K562 (cell line): ENCODE measurements around the gene EPB41L4A. TPM values are rescaled to one million over a fixed set of nuclear protein-coding genes. Genes with fewer than 3 reads are reported as not detected.
"Not testable (repeated sequence)": the region's sequence is repeated elsewhere in the genome, so short reads cannot be mapped to it uniquely, and the experiment has no call there.

Source experiments
- ATAC-seq: fragments of 200-7000 bp; cut with Tn5 transposase; 3 replicates; pipeline ENCODE4 v1.9.1; 2020; ENCODE audit warnings: moderate library complexity
- BruUV-seq: library from RNA; stranded (reverse); fragments of 400-500 nt; replicated peaks from 2 replicates; lab custom pipeline; 2021; lab: Mats Ljungman, UMichigan
- CTCF ChIA-PET: fragments of 300-600 bp; formaldehyde crosslinking; extraction: SDS; loops from one replicate; lab custom pipeline; 2021; ENCODE audit warnings: low intra/inter-chr PET ratio; lab: Yijun Ruan, JAX
- POLR2A ChIA-PET: fragments of 300-600, 350-650 bp; sonication (Branson Sonifier 250); formaldehyde crosslinking; extraction: SDS; loops from one replicate; lab custom pipeline; 2021; ENCODE audit warnings: antibody characterized with exemption, inconsistent platforms; lab: Yijun Ruan, JAX
- DNase-seq, 4 experiments: peaks; one replicate each; pipeline versions ENCODE4 v3.0.0 to v3.0.0-alpha.2; 2011 to 2018; ENCODE audit warnings: low spot score in 3 of 4, mixed read lengths in 3 of 4; ENCODE audit errors: extremely low read depth in 1 of 4
- FAIRE-seq: peaks from 2 replicates; lab custom pipeline; 2011; peaks lifted over from hg19 to GRCh38; lab: Jason Lieb, UNC
- H2AFZ ChIP-seq: 2 replicates; pipeline ENCODE4 v1.6.0; 2011; ENCODE audit warnings: low read depth, low read length, control low read depth, inconsistent platforms
- H3K27ac ChIP-seq: fragments of 200-600 bp; 3 replicates; pipeline ENCODE4 v1.8.0; 2011; ENCODE audit warnings: low read depth, mild to moderate bottlenecking, control low read depth, inconsistent platforms, low read length, moderate library complexity, mixed read lengths; ENCODE audit errors: extremely low read depth
- H3K27me3 ChIP-seq, 2 experiments: fragments of 300-600 bp in 1 of 2; 2 replicates in 1 of 2; 3 replicates in 1 of 2; pipeline versions ENCODE4 v1.6.0 to v1.8.0; 2011; ENCODE audit warnings: inconsistent platforms in 2 of 2, low read length in 2 of 2, mild to moderate bottlenecking in 1 of 2, mixed read lengths in 1 of 2, moderate library complexity in 1 of 2; ENCODE audit not compliant: control insufficient read depth in 2 of 2, insufficient read depth in 2 of 2
- H3K36me3 ChIP-seq: fragments of 300-600 bp; 3 replicates; pipeline ENCODE4 v1.8.0; 2011; ENCODE audit warnings: mild to moderate bottlenecking, low read length, inconsistent platforms; ENCODE audit not compliant: control insufficient read depth, insufficient read depth
- H3K4me1 ChIP-seq, 2 experiments: fragments of 200-600 bp in 1 of 2; replicated peaks in 1 of 2; 2 replicates in 1 of 2; 3 replicates in 1 of 2; pipeline versions ENCODE4 v1.5.1 to v1.8.0; 2011; ENCODE audit warnings: inconsistent platforms in 2 of 2, low read length in 2 of 2, mild to moderate bottlenecking in 1 of 2, mixed read lengths in 1 of 2, moderate library complexity in 1 of 2; ENCODE audit not compliant: control insufficient read depth in 2 of 2, insufficient read depth in 2 of 2
- H3K4me2 ChIP-seq: 2 replicates; pipeline ENCODE4 v1.6.1; 2011; ENCODE audit warnings: low read length, control low read depth, inconsistent platforms, mixed read lengths; ENCODE audit not compliant: insufficient read depth
- H3K4me3 ChIP-seq: fragments of 200-600 bp; sonication (generic), shearing (Covaris generic); 2 replicates; pipeline ENCODE4 v1.5.1; 2016; ENCODE audit warnings: control low read depth, inconsistent platforms
- H3K79me2 ChIP-seq: fragments of 200-600 bp; 3 replicates; pipeline ENCODE4 v1.8.0; 2011; ENCODE audit warnings: low read length, inconsistent platforms; ENCODE audit not compliant: control insufficient read depth, insufficient read depth
- H3K9ac ChIP-seq, 2 experiments: 2 replicates each; pipeline versions ENCODE4 v1.6.0 to v1.6.1; 2011; ENCODE audit warnings: low read depth in 2 of 2, low read length in 2 of 2, control low read depth in 1 of 2, inconsistent platforms in 1 of 2, mild to moderate bottlenecking in 1 of 2, mixed read lengths in 1 of 2; ENCODE audit not compliant: insufficient read depth in 1 of 2
- H3K9me1 ChIP-seq: one replicate; pipeline ENCODE4 v1.6.0; 2011; ENCODE audit warnings: inconsistent platforms, mild to moderate bottlenecking, low read length, moderate library complexity; ENCODE audit not compliant: control insufficient read depth, insufficient read depth
- H3K9me3 ChIP-seq: replicated peaks from 2 replicates; pipeline ENCODE4 v1.5.1; 2011; ENCODE audit warnings: low read depth, low read length, inconsistent platforms; ENCODE audit not compliant: control insufficient read depth, insufficient read depth
- H4K20me1 ChIP-seq: replicated peaks from 2 replicates; pipeline ENCODE4 v1.6.1; 2011; ENCODE audit warnings: low read length, inconsistent platforms, mixed read lengths; ENCODE audit not compliant: control insufficient read depth, insufficient read depth
- CEBPB ChIP-seq: fragments of 450-650 bp; IDR thresholded peaks from 2 replicates; pipeline ENCODE4 v1.6.1; 2016; ENCODE audit warnings: missing genetic modification characterization, missing compliant biosample characterization
- CEBPG ChIP-seq, 3 experiments: fragments of 200-800 bp in 1 of 3; sonication (Bioruptor generic) in 1 of 3; sonication (generic) in 1 of 3; formaldehyde crosslinking in 1 of 3; IDR thresholded peaks in 2 of 3; conservative IDR thresholded peaks in 1 of 3; 2 replicates each; pipeline versions ENCODE4 v1.6.1 to v1.8.0; 2016 to 2022; ENCODE audit warnings: missing compliant biosample characterization in 2 of 3, missing genetic modification characterization in 2 of 3, mild to moderate bottlenecking in 1 of 3, missing genetic modification reagents in 1 of 3
- CTCF ChIP-seq, 3 experiments: IDR thresholded peaks in 2 of 3; conservative IDR thresholded peaks in 1 of 3; 2 replicates each; pipeline ENCODE4 v1.5.1; 2011 to 2012; ENCODE audit warnings: low read length in 3 of 3, mild to moderate bottlenecking in 3 of 3, control low read depth in 2 of 3, improper control_type of control experiment in 1 of 3, inconsistent platforms in 1 of 3, low read depth in 1 of 3, mixed read lengths in 1 of 3, moderate library complexity in 1 of 3; ENCODE audit not compliant: insufficient read depth in 2 of 3
- ID3 ChIP-seq, 2 experiments: fragments of 250-450 bp in 1 of 2; fragments of 450-650 bp in 1 of 2; sonication (Bioruptor Pico) in 1 of 2; IDR thresholded peaks; 2 replicates each; pipeline versions ENCODE4 v1.6.1 to v1.8.0; 2016 to 2021; ENCODE audit warnings: mild to moderate bottlenecking in 2 of 2, moderate library complexity in 2 of 2, missing compliant biosample characterization in 1 of 2, missing genetic modification characterization in 1 of 2
- ZNF668 ChIP-seq: fragments of 250-450 bp; sonication (Bioruptor Pico); IDR thresholded peaks from 2 replicates; pipeline ENCODE4 v1.8.0; 2022; ENCODE audit warnings: mild to moderate bottlenecking, inconsistent platforms
- WGBS: fragments of 100-300 bp; shearing (Covaris generic); methylation state at CpG from one replicate; pipeline ENCODE4 v1.1.6; 2016; ENCODE audit warnings: low coverage, mixed read lengths; ENCODE audit not compliant: insufficient coverage; ENCODE audit errors: missing lambda C conversion rate; 5-methylcytosine and 5-hydroxymethylcytosine counted together
- in situ Hi-C: fragments of 300-500 bp; cut with MboI; formaldehyde crosslinking; loops from 4 replicates; pipeline ENCODE4 v1.15.0; 2018; ENCODE audit warnings: inconsistent platforms, mixed read lengths
- intact Hi-C: fragments of 100-400 bp; cut with micrococcal nuclease; formaldehyde crosslinking; loops from 2 replicates; pipeline ENCODE4 v1.14.2; 2022
- polyA plus RNA-seq, 8 experiments: library from polyadenylated mRNA; depleted of rRNA in 4 of 8; stranded (reverse) in 5 of 8; unstranded in 3 of 8; fragments of >200 nt; fragmentation: Nextera tagmentation in 2 of 8; fragmentation: Illumina TruSeq in 1 of 8; extraction: Ambion mirVana in 2 of 8; extraction: Trizol in 1 of 8; gene quantifications; 2 replicates each; pipeline versions ENCODE4 v1.2.1 to v1.2.3, GENCODE V29; 2011 to 2014; ENCODE audit warnings: inconsistent platforms in 1 of 8, missing spikeins in 1 of 8
- total RNA-seq, 7 experiments: library from RNA; depleted of rRNA in 6 of 7; stranded (reverse); fragments of >200 nt in 6 of 7; fragmentation: Illumina TruSeq in 2 of 7; extraction: Trizol in 2 of 7; gene quantifications; 2 replicates each; pipeline versions ENCODE4 v1.2.1 to v1.2.3, GENCODE V29; 2011 to 2021; ENCODE audit warnings: low replicate concordance in 1 of 7

Gene EPB41L4A
- total and polyA plus RNA-seq, 9 of the 15 experiments (the other 6 are each of a cell fraction or from before 2014, with no cell fraction given) = 0.04 to 0.35 (median 0.12) TPM; not detected in 3

- TF ChIP-seq CTCF (IDR thresholded peaks at IDR 0.05 in 2 of 3, conservative IDR thresholded peaks at IDR 0.05 in 1 of 3; ENCODE audit: insufficient read depth in 2 of 3, low read depth in 1 of 3, low read length in 3 of 3) (peak; percentile 34 to 54 (median 47); a peak in 5 of 6 replicates), ZNF668 (no peak), ID3 (CRISPR knock-in tag; IDR thresholded peaks at IDR 0.05) (no peak), ID3 (tag; IDR thresholded peaks at IDR 0.05) (0 out of 2 replicates have a peak, but pooled peaks have one; percentile 56), CEBPB (tag) (peak; percentile 80), CEBPG (CRISPR knock-in tag; IDR thresholded peaks at IDR 0.05) (0 out of 2 replicates have a peak, but pooled peaks have one; percentile 32), CEBPG (tag; conservative IDR thresholded peaks at IDR 0.05 in 1 of 2, IDR thresholded peaks at IDR 0.05 in 1 of 2) (peak; percentile 43 to 58; a peak in 2 of 4 replicates)
Measured at GRCh38 chr5:112366987-112367386, 52.1 kb downstream of the EPB41L4A start (continued).

- POLR2A ChIA-PET, ATAC-seq, H3K9ac ChIP-seq, H2AFZ ChIP-seq, H4K20me1 ChIP-seq, H3K9me1 ChIP-seq, H3K79me2 ChIP-seq, intact Hi-C loops, H3K4me2 ChIP-seq, DNase-seq, H3K27me3 ChIP-seq, H3K4me3 ChIP-seq, BruUV-seq, H3K36me3 ChIP-seq, FAIRE-seq, in situ Hi-C loops, H3K4me1 ChIP-seq, H3K27ac ChIP-seq, CTCF ChIA-PET, H3K9me3 ChIP-seq: not testable (repeated sequence)
- WGBS = 22% methylated on average over 19 of the region's 26 CpGs
Measured at GRCh38 chr5:112360740-112361139, 58.3 kb downstream of the EPB41L4A start.
